Measurements from ENCODE around the gene MEF2A.

MEF2A gene

DNA sequence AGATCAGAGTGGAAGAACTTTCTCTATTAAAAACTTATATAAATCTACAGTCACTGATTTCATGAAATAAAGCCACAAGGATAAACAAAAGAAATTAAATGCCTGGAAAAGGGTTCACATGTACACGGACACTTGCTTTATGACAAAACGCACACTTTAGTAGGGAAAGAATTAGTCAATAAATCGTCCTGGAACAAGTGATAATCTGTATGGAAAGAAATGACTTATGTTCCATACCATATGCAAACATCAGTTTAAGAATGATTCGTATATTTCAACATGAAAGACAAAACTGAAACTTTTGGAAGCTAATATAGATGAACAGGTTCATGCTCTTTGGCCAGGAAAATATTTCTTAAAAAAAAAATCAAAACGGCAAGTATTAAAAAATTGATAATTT, 40.2 kb downstream of the MEF2A start:
- no peak for DNase-seq (ENCODE audit: low read depth in 2 of 2)

GRCh38 chr15:99606646-99607045, 40.9 kb downstream of the MEF2A start:
- no peak for DNase-seq (ENCODE audit: low read depth in 2 of 2)

- DNase-seq (ENCODE audit: low read depth in 2 of 2), result no peak
Measured at GRCh38 chr15:99613481-99613880, 47.7 kb downstream of the MEF2A start.

GRCh38 chr15:99613887-99614647, 48.3 kb downstream of the MEF2A start:
- no peak for DNase-seq (ENCODE audit: low read depth in 2 of 2)

- DNase-seq (ENCODE audit: low read depth in 2 of 2), result no peak
Measured at GRCh38 chr15:99614749-99615288, 49.0 kb downstream of the MEF2A start.

- no peak for DNase-seq (ENCODE audit: low read depth in 2 of 2)
Measured at GRCh38 chr15:99615460-99615859, 49.7 kb downstream of the MEF2A start.

DNA sequence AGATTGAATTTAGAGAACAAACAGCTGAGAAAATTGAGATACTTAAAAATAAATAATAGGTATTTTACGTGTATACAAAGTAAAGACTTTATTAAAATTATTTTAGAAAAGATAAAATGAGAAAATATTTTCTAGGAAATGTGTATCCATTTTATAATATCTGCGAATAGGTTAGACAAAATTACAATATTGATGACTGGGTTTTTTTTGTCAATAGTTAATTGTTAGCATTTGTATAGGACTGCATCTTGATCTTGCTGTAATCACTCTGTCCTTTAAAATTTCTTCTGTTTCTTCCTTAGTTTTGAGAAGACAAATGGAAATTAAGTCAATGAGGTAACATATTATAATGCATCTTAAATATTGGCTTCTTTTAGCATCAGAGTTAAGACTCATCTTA, 50.3 kb downstream of the MEF2A start:
- DNase-seq (ENCODE audit: low read depth in 2 of 2), result no peak

- DNase-seq (ENCODE audit: low read depth in 2 of 2), result no peak
Measured at GRCh38 chr15:99616773-99617342, 51.1 kb downstream of the MEF2A start.

- no peak for DNase-seq (ENCODE audit: low read depth in 2 of 2)
Measured at GRCh38 chr15:99618941-99619411, 53.2 kb downstream of the MEF2A start.

DNA sequence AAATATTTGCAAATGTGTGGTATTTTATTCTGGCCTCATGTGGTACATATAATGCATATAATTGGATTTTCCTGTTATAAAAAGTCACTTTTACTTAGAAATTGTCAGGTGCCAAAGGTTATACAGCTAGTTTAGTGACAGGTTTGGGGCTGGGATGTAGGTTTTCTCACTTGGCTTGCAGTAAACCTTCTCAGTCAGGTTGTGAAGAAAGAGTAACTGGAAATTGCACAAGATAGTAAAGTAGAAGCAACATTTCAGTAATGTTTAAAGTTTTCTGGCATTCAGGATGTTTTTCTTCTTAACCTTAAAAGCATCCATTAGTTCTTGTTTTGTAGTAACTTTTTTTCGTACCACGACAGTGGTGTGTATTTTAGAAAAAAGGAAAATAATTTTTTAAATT, 53.9 kb downstream of the MEF2A start:
- no peak for DNase-seq (ENCODE audit: low read depth in 2 of 2)

GRCh38 chr15:99620178-99620577, 54.4 kb downstream of the MEF2A start:
- no peak for DNase-seq (ENCODE audit: low read depth in 2 of 2)

GRCh38 chr15:99621767-99622166, 56.0 kb downstream of the MEF2A start:
- no peak for DNase-seq (ENCODE audit: low read depth in 2 of 2)

- DNase-seq (ENCODE audit: low read depth in 2 of 2), result no peak
Measured at GRCh38 chr15:99628374-99629001, 62.7 kb downstream of the MEF2A start.

DNA sequence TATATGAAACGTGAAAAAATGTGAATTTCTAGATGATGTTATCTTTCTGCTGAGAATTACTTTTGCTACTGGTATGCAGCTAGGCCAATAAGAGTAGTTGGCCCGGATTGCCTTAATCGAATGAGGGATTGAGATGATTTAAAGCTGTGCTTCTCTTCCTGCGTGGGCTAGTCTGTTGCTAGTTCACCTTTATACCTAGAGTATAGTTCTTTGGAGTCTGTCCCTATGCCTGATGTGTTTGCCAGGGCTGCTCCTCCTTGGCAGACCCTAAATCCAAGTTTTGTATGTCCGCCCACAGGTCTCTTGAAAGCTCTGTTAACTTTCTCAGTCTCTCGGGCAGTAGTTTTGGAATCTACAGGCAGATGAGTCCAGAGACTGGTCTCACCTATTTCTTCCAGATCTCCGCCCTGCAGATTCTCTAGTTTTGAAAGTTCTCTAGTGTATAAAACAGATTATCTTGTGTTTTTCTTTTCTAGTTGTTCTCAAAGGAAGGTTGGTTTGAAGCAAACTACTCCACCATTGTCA, 64.9 kb downstream of the MEF2A start:
- DNase-seq (ENCODE audit: low read depth in 2 of 2), result no peak

DNA sequence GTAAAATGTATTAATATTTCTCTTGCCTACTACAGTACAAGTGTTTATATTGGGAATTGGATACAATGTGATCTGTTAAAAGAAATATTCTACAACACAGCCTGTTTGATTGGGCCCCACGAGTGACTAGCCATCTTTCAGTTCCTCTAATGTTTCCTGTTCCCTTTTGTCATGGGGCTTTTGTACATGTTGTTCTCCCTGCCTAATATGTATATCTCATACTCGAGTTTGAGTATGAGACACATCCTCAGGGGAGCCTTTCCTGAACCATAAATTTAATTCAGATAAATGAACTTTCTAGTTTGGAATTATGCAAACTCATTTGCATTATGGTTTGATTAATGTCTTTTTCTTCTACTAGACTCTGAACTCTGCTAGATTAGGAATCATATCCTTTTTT, 65.5 kb downstream of the MEF2A start:
- no peak for DNase-seq (ENCODE audit: low read depth in 2 of 2)

DNA sequence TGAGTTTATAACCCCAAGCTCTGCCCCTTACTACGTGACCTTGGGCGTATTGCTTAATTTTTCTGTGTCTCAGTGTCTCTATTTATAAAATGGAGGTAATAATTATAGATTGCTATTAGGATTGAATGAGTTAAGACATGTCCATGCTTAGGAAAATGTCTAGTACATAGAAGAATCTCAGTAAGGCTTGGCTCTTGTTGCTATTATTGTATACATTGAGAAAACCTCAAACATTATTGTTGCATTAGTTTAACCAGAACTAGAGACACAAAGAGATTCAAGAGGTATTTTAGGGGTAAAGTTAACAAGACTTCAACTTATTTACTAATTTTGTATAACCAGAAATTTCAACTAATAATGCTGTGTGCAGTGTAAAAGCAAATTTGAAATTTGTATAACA, 66.7 kb downstream of the MEF2A start:
- DNase-seq (ENCODE audit: low read depth in 2 of 2), result no peak

DNA sequence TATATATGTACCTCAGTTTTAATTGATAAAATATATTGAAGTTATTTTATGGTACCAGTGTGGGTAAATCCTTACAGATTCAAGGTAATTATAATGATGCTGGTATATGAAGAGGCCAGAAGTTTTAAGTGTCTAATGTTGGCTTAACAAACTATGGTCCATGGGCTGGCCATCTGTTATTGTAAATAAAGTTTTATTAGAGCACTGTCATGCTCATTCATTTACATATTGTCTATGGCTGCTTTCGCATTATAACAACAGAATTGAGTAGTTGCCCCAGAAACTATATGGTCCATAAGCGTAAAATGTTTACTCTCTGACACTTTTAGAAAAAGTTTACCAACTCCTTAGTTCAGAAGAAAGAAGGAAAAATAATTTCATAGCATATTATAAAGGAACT, 67.9 kb downstream of the MEF2A start:
- no peak for DNase-seq (ENCODE audit: low read depth in 2 of 2)

DNA sequence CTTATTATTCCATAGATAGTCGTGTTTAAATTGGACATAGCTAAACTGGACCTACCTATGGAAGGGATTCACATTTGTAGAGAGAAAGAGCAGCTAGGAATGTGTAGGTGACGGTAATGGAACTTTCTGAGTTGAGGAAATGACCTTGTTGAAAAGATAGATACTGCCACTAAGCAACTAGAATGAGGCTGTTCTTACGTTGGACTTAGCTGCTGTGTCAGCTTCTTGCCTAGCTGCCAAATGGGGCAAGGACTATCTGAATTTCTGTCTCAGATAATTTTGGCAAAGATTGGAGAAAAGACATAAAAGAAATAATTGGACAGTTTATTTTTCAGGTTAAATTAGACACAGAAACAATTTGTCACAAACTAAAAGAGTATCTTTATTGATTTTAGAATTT, 68.8 kb downstream of the MEF2A start:
- no peak for DNase-seq (ENCODE audit: low read depth in 2 of 2)

DNA sequence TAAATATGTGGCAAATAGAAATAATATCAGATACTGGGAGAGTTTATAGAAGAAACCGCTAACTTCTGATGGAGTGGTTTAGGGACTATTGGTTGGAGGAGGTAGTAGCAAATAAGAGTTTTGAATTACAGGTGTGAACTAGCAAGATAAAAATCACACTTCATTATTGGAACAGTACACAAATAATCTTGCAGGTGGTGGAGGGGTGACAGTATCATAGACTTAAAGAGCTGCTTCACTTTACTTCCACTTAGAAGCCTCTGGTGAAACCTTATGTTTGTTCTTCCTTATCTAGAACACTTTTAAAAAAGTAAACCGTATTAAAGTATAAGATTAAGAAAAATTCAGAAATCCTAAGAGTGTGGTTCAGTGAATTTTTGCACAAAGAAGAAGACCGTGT, 69.4 kb downstream of the MEF2A start:
- no peak for DNase-seq (ENCODE audit: low read depth in 2 of 2)

GRCh38 chr15:99635794-99636193, 70.0 kb downstream of the MEF2A start:
- DNase-seq (ENCODE audit: low read depth in 2 of 2), result no peak

- no peak for DNase-seq (ENCODE audit: low read depth in 2 of 2)
Measured at GRCh38 chr15:99644913-99645542, 79.2 kb downstream of the MEF2A start.

- DNase-seq (ENCODE audit: low read depth in 2 of 2), result no peak
Measured at GRCh38 chr15:99645543-99645935, 79.8 kb downstream of the MEF2A start.
